Progenitor cell of endocrine pancreas (in vitro differentiated cells): ENCODE results near the gene OPALIN. TPM values are rescaled to one million over a fixed set of nuclear protein-coding genes. Genes with fewer than 3 reads are reported as not detected.

Experiments used
- DNase-seq: peaks from one replicate; pipeline ENCODE4 v3.0.0; 2021; ENCODE audit warnings: low spot score; ENCODE audit not compliant: unreplicated experiment
- H3K27ac Mint-ChIP-seq: 2 replicates; pipeline ENCODE4 v1.8.0; 2021; ENCODE audit warnings: mild to moderate bottlenecking, moderate library complexity, mixed read lengths
- H3K27me3 Mint-ChIP-seq: 2 replicates; pipeline ENCODE4 v1.8.0; 2021; ENCODE audit warnings: mixed read lengths
- H3K36me3 Mint-ChIP-seq: 2 replicates; pipeline ENCODE4 v1.8.0; 2022; ENCODE audit warnings: mixed read lengths; ENCODE audit not compliant: insufficient read depth
- H3K4me1 Mint-ChIP-seq: 2 replicates; pipeline ENCODE4 v1.8.0; 2021; ENCODE audit warnings: low read depth, mixed read lengths
- H3K4me3 Mint-ChIP-seq: 2 replicates; pipeline ENCODE4 v1.8.0; 2021; ENCODE audit warnings: low read depth, mild to moderate bottlenecking, moderate library complexity, mixed read lengths
- H3K9me3 Mint-ChIP-seq: 2 replicates; pipeline ENCODE4 v1.8.0; 2021; ENCODE audit warnings: low read depth, mixed read lengths
- total RNA-seq: library from RNA; stranded (reverse); gene quantifications from 2 replicates; pipeline ENCODE4 v1.2.1, GENCODE V29; 2021
- TF ChIP-seq, protein P1 (sequence below): fragments of 200-600 bp; sonication (generic); IDR thresholded peaks from one replicate; pipeline ENCODE4 v1.5.0; 2021; ENCODE audit warnings: antibody characterized with exemption, mild to moderate bottlenecking; ENCODE audit not compliant: unreplicated experiment

The OPALIN gene
- total RNA-seq, 1 donor from 2014 or later = not detected

DNA sequence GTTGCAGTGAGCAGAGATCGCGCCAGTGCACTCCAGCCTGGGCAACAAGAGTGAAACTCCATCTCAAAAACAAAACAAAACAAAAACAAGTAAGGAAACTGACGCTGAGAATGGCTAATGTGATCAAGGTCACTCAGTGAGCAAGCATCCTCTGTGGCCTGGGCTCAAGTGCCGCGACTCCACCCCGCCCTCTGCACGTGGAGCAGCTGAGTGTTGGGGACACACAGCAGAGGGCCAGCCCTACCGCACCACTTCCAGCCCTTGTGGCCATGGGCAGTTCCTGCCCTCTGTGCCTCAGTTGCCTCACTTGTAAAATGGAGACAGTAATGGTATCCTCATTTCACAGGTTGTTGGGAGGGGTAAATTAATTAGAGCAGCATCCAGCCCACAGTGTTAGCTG is 21.0 kb upstream of the OPALIN start:
- Mint-ChIP-seq H3K36me3 (no peaks in the 10 kb centered on the region), H3K27ac (no peak overlapping the region), H3K9me3 (no peaks in the 10 kb centered on the region), H3K4me3 (no peak overlapping the region), H3K27me3 (peaks cover 8% of the 10 kb centered on the region), H3K4me1 (peaks cover 3% of the 10 kb centered on the region)
- TF ChIP-seq, protein P1, sequence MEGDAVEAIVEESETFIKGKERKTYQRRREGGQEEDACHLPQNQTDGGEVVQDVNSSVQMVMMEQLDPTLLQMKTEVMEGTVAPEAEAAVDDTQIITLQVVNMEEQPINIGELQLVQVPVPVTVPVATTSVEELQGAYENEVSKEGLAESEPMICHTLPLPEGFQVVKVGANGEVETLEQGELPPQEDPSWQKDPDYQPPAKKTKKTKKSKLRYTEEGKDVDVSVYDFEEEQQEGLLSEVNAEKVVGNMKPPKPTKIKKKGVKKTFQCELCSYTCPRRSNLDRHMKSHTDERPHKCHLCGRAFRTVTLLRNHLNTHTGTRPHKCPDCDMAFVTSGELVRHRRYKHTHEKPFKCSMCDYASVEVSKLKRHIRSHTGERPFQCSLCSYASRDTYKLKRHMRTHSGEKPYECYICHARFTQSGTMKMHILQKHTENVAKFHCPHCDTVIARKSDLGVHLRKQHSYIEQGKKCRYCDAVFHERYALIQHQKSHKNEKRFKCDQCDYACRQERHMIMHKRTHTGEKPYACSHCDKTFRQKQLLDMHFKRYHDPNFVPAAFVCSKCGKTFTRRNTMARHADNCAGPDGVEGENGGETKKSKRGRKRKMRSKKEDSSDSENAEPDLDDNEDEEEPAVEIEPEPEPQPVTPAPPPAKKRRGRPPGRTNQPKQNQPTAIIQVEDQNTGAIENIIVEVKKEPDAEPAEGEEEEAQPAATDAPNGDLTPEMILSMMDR = no peak
- DNase-seq = no peak

DNA sequence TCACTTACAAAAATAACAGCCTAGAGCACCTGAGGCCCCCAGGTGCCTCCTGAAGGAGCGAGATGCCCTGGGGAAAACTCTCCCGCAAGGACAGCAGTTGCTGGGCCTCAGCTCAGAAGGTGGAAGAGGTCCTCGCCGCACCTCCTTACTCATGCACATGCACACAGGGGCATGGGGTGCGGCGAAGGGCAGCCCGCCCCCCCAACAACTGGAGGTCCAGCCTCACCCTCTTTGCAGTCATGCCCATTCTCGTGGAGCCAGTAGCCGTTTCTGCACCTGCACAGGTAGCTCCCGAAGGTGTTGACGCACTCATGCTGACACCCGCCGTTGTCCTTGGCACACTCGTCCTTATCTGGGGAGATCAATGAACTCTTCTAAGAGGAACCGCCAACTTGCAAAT is 19.9 kb upstream of the OPALIN start:
- H3K4me3 Mint-ChIP-seq = no peak overlapping the region
- no peaks in the 10 kb centered on the region for H3K9me3 Mint-ChIP-seq
- H3K36me3 Mint-ChIP-seq = no peaks in the 10 kb centered on the region
- DNase-seq = no peak
- H3K27me3 Mint-ChIP-seq = peaks cover 18% of the 10 kb centered on the region
- H3K27ac Mint-ChIP-seq = no peak overlapping the region
- H3K4me1 Mint-ChIP-seq = peaks cover 5% of the 10 kb centered on the region
- TF ChIP-seq, protein P1 = no peak

DNA sequence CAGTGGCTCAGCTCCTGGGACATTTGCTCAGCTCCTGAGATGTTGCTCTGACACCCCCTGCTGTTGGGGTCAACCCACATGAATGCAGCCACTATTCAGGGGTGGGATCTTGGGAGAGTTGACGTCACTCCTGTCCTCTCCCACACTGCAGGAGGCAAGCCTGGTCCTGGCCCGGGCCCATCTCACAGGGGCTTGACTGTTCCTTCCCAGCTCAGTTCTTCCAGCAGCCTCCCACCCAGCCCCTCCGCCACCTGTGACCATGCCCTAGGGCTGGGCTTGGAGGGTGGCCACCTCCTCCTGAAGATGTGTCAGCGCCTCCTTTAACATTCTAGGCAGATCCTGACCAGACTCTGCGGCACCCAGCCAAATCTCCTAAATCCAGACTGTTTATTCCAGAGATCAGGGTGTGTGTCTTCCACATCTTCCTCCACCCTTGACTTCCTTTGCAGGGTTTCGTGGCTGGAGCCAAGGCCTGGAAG is 19.1 kb upstream of the OPALIN start:
- Mint-ChIP-seq H3K9me3 (no peaks in the 10 kb centered on the region), H3K36me3 (no peaks in the 10 kb centered on the region), H3K4me1 (peaks cover 5% of the 10 kb centered on the region), H3K27ac (no peak overlapping the region), H3K27me3 (peaks cover 23% of the 10 kb centered on the region), H3K4me3 (no peak overlapping the region)
- TF ChIP-seq, protein P1 = no peak
- DNase-seq = no peak

DNA sequence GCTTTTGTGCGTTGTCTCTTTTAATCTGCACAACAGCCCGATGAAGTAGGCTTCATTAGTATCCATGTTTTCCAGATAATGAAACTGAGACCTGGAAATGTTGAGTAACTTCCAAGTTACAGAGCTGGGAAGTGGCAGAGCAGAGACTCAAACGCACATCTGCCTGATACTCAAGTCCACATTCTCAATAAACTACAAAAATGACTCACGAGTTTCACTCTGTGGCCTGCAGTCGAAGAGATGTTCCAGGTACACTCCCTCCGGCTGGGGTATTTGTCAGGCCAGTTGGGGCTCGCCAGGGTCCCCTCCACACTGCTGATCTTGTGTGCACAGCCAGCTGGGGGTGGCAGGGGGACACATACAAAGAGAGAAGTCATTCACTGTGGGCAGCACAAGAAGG is 17.7 kb upstream of the OPALIN start:
- Mint-ChIP-seq H3K27me3 (peaks cover 26% of the 10 kb centered on the region), H3K27ac (no peak overlapping the region), H3K4me1 (peaks cover 5% of the 10 kb centered on the region), H3K4me3 (no peak overlapping the region), H3K36me3 (no peaks in the 10 kb centered on the region), H3K9me3 (no peaks in the 10 kb centered on the region)
- TF ChIP-seq, protein P1 = no peak
- DNase-seq = no peak

DNA sequence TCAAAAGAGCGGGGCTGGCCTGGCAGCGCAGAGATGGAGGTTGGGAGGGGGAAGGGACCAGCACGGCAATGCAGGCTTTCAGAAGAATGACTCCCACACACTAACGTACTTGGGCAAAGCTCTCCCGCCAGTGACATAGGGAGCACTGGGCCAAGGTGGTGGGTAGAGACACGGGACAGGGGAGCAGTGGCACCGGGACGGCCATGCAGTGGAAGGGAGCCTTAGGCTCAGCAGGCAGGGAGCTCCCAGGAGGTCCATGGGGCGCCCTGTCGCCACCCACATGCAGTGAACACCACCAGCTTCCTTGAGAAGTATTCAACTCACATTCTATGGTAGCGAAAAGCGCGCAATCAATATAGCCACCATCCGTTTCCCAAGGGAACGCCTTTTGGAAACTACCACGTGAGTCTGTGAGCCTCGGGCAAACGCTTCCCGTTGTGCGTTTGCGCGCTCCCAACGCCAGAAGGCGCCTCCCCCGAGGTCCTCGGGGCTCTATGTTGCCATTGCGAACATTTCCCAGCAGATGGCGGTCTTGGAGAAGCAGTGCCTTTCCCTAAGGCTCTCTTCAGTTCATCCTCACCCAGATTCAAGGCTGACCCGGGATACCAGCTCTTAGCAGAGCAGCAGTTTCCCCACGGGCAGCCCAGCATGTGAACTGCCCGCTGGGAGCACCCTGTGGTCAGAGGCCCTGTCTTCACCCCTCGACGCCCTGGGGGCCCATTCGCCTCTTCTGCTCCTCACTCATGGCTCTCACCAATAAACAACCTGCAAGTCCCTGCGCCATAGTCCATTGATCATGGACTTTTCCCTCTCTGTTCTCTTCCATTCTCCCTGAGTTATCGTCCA is 16.4 kb upstream of the OPALIN start:
- Mint-ChIP-seq H3K27me3 (peaks cover 26% of the 10 kb centered on the region), H3K27ac (no peak overlapping the region), H3K36me3 (no peaks in the 10 kb centered on the region), H3K4me1 (peaks cover 5% of the 10 kb centered on the region), H3K9me3 (no peaks in the 10 kb centered on the region), H3K4me3 (peak overlapping the region; percentile 71)
- TF ChIP-seq, protein P1 = peak; percentile 98
- DNase-seq = peak; percentile 76
